Measurements from ENCODE around the gene CNOT4. TPM values are rescaled to one million over a fixed set of nuclear protein-coding genes. Genes with fewer than 3 reads are reported as not detected.

The CNOT4 gene
- total and polyA plus RNA-seq, 2 of the 13 experiments (the other 11 are each of a cell fraction or from before 2014, with no cell fraction given): 7.4 to 8.4 TPM

DNA sequence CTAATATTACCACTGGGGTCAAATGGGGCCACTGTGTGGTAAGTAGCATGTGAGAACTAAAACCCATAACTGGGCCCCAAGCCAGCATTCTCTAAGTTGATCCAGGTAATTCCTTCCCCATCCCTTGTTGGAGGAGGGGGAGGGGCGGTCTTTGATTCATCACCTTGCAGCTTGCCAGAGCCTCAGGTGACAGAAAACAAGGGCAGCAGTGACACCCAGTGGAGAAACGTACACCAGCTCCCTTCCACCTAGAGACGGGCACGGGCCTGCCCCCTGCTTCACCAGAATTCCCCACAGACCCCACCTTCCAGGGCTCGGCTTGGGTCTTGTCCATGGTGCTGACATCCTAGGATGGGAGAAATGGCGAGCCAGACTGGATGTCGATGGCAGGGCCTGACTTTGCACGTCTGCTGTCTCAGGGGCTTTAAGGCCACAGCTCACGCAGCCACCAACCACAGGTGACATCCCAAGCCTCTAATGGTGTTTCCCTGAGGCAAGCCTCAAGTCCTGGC, 174.2 kb downstream of the CNOT4 start (continued):
- TF ChIP-seq ZNF17 (CRISPR knock-in tag; IDR thresholded peaks at IDR 0.05): no peak
- TF ChIP-seq, protein P1, sequence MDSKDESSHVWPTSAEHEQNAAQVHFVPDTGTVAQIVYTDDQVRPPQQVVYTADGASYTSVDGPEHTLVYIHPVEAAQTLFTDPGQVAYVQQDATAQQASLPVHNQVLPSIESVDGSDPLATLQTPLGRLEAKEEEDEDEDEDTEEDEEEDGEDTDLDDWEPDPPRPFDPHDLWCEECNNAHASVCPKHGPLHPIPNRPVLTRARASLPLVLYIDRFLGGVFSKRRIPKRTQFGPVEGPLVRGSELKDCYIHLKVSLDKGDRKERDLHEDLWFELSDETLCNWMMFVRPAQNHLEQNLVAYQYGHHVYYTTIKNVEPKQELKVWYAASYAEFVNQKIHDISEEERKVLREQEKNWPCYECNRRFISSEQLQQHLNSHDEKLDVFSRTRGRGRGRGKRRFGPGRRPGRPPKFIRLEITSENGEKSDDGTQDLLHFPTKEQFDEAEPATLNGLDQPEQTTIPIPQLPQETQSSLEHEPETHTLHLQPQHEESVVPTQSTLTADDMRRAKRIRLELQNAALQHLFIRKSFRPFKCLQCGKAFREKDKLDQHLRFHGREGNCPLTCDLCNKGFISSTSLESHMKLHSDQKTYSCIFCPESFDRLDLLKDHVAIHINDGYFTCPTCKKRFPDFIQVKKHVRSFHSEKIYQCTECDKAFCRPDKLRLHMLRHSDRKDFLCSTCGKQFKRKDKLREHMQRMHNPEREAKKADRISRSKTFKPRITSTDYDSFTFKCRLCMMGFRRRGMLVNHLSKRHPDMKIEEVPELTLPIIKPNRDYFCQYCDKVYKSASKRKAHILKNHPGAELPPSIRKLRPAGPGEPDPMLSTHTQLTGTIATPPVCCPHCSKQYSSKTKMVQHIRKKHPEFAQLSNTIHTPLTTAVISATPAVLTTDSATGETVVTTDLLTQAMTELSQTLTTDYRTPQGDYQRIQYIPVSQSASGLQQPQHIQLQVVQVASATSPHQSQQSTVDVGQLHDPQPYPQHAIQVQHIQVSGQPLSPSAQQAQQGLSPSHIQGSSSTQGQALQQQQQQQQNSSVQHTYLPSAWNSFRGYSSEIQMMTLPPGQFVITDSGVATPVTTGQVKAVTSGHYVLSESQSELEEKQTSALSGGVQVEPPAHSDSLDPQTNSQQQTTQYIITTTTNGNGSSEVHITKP (CRISPR knock-in tag; IDR thresholded peaks at IDR 0.05; ENCODE audit: low read depth): 0 out of 2 replicates have a peak, but pooled peaks have one; percentile 49
- no peak for TF ChIP-seq MYNN (CRISPR knock-in tag; IDR thresholded peaks at IDR 0.05; ENCODE audit: low read depth)
- TF ChIP-seq, protein P2, sequence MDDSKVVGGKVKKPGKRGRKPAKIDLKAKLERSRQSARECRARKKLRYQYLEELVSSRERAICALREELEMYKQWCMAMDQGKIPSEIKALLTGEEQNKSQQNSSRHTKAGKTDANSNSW (CRISPR knock-in tag; IDR thresholded peaks at IDR 0.05; ENCODE audit: borderline replicate concordance): no peak
- no peak for TF ChIP-seq ZNF737 (CRISPR knock-in tag; IDR thresholded peaks at IDR 0.05; ENCODE audit: borderline replicate concordance)
- TF ChIP-seq, protein P3, sequence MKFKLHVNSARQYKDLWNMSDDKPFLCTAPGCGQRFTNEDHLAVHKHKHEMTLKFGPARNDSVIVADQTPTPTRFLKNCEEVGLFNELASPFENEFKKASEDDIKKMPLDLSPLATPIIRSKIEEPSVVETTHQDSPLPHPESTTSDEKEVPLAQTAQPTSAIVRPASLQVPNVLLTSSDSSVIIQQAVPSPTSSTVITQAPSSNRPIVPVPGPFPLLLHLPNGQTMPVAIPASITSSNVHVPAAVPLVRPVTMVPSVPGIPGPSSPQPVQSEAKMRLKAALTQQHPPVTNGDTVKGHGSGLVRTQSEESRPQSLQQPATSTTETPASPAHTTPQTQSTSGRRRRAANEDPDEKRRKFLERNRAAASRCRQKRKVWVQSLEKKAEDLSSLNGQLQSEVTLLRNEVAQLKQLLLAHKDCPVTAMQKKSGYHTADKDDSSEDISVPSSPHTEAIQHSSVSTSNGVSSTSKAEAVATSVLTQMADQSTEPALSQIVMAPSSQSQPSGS (CRISPR knock-in tag; IDR thresholded peaks at IDR 0.05): peak; percentile 68; the same call in 1 of the 2 replicates
- TF ChIP-seq, protein P4, sequence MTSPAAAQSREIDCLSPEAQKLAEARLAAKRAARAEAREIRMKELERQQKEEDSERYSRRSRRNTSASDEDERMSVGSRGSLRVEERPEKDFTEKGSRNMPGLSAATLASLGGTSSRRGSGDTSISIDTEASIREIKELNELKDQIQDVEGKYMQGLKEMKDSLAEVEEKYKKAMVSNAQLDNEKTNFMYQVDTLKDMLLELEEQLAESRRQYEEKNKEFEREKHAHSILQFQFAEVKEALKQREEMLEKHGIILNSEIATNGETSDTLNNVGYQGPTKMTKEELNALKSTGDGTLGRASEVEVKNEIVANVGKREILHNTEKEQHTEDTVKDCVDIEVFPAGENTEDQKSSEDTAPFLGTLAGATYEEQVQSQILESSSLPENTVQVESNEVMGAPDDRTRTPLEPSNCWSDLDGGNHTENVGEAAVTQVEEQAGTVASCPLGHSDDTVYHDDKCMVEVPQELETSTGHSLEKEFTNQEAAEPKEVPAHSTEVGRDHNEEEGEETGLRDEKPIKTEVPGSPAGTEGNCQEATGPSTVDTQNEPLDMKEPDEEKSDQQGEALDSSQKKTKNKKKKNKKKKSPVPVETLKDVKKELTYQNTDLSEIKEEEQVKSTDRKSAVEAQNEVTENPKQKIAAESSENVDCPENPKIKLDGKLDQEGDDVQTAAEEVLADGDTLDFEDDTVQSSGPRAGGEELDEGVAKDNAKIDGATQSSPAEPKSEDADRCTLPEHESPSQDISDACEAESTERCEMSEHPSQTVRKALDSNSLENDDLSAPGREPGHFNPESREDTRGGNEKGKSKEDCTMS (CRISPR knock-in tag; conservative IDR thresholded peaks at IDR 0.05): no peak
- no peak for TF ChIP-seq ZNF44 (CRISPR knock-in tag; IDR thresholded peaks at IDR 0.05)
- no peak for TF ChIP-seq MZF1 (CRISPR knock-in tag; IDR thresholded peaks at IDR 0.05; ENCODE audit: borderline replicate concordance)
- no peak for TF ChIP-seq NR2C2 (CRISPR knock-in tag; IDR thresholded peaks at IDR 0.05; ENCODE audit: borderline replicate concordance)
- TF ChIP-seq, protein P5, sequence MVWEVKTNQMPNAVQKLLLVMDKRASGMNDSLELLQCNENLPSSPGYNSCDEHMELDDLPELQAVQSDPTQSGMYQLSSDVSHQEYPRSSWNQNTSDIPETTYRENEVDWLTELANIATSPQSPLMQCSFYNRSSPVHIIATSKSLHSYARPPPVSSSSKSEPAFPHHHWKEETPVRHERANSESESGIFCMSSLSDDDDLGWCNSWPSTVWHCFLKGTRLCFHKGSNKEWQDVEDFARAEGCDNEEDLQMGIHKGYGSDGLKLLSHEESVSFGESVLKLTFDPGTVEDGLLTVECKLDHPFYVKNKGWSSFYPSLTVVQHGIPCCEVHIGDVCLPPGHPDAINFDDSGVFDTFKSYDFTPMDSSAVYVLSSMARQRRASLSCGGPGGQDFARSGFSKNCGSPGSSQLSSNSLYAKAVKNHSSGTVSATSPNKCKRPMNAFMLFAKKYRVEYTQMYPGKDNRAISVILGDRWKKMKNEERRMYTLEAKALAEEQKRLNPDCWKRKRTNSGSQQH (CRISPR knock-in tag; IDR thresholded peaks at IDR 0.05; ENCODE audit: low read depth): peak; percentile 89
- TF ChIP-seq, protein P6, sequence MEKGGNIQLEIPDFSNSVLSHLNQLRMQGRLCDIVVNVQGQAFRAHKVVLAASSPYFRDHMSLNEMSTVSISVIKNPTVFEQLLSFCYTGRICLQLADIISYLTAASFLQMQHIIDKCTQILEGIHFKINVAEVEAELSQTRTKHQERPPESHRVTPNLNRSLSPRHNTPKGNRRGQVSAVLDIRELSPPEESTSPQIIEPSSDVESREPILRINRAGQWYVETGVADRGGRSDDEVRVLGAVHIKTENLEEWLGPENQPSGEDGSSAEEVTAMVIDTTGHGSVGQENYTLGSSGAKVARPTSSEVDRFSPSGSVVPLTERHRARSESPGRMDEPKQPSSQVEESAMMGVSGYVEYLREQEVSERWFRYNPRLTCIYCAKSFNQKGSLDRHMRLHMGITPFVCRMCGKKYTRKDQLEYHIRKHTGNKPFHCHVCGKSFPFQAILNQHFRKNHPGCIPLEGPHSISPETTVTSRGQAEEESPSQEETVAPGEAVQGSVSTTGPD (CRISPR knock-in tag; IDR thresholded peaks at IDR 0.05): no peak
- no peak for TF ChIP-seq ZNF558 (CRISPR knock-in tag; IDR thresholded peaks at IDR 0.05; ENCODE audit: borderline replicate concordance)
- peak; percentile 46; the same call in 1 of the 3 replicates for TF ChIP-seq MXI1 (IDR thresholded peaks at IDR 0.05; ENCODE audit: borderline replicate concordance, low read depth, low read length)
- TF ChIP-seq ZNF180 (CRISPR knock-in tag; IDR thresholded peaks at IDR 0.05; ENCODE audit: borderline replicate concordance, low read depth): no peak
- peak; percentile 83; the same call in 1 of the 2 replicates for TF ChIP-seq TSC22D2 (CRISPR knock-in tag; IDR thresholded peaks at IDR 0.05; ENCODE audit: borderline replicate concordance)
- peak; percentile 94 for TF ChIP-seq ZSCAN9 (CRISPR knock-in tag; IDR thresholded peaks at IDR 0.05; ENCODE audit: borderline replicate concordance)
- no peak for TF ChIP-seq LCORL (IDR thresholded peaks at IDR 0.05)
- 0 out of 2 replicates have a peak, but pooled peaks have one; percentile 56 for TF ChIP-seq LCORL (CRISPR knock-in tag; IDR thresholded peaks at IDR 0.05)

Measured in HepG2 (cell line).